GM19468 (cell line): ENCODE measurements around the gene C15orf40.
"Not testable (repeated sequence)": the region's sequence is repeated elsewhere in the genome, so short reads cannot be mapped to it uniquely, and the experiment has no call there.

Source experiments
- ATAC-seq: cut with Tn5 transposase; IDR thresholded peaks from one replicate; pipeline ENCODE4 v1.9.1; 2021; ENCODE audit warnings: mild to moderate bottlenecking, moderate library complexity, moderate number of reproducible peaks; ENCODE audit not compliant: unreplicated experiment; ENCODE audit errors: extremely low read depth

C15orf40 gene

GRCh38 chr15:82959423-82959822, 52.0 kb downstream of the C15orf40 start:
- no peak for ATAC-seq

- ATAC-seq = no peak
Measured at GRCh38 chr15:82958638-82959037, 52.8 kb downstream of the C15orf40 start.

- no peak for ATAC-seq
Measured at GRCh38 chr15:82952158-82953081, 59.0 kb downstream of the C15orf40 start, which contains the start of gene HOMER2. Gene HOMER2, minus strand, starts transcription at chr15:82952720. Its CDS starts 185 bp downstream, at chr15:82952535.

- no peak for ATAC-seq
Measured at GRCh38 chr15:82951472-82952157, 59.8 kb downstream of the C15orf40 start.

GRCh38 chr15:82950746-82951370, 60.6 kb downstream of the C15orf40 start:
- no peak for ATAC-seq

- ATAC-seq = no peak
Measured at GRCh38 chr15:82950295-82950694, 61.1 kb downstream of the C15orf40 start.

GRCh38 chr15:82946155-82946701, 65.2 kb downstream of the C15orf40 start:
- ATAC-seq = no peak

- ATAC-seq = no peak
Measured at GRCh38 chr15:82945326-82945725, 66.1 kb downstream of the C15orf40 start.

GRCh38 chr15:82944821-82945220, 66.6 kb downstream of the C15orf40 start:
- no peak for ATAC-seq

GRCh38 chr15:82944056-82944455, 67.4 kb downstream of the C15orf40 start:
- ATAC-seq = no peak

- ATAC-seq = no peak
Measured at GRCh38 chr15:82943176-82943575, 68.3 kb downstream of the C15orf40 start.

GRCh38 chr15:82942691-82943090, 68.7 kb downstream of the C15orf40 start:
- ATAC-seq = no peak

GRCh38 chr15:82939678-82940077, 71.8 kb downstream of the C15orf40 start:
- ATAC-seq = not testable (repeated sequence)
